Keratinocyte (primary cell): Measurements from ENCODE around the gene MAEA. TPM values are rescaled to one million over a fixed set of nuclear protein-coding genes. Genes with fewer than 3 reads are reported as not detected.

ENCODE experiments used
- DNase-seq: peaks from one replicate; pipeline ENCODE4 v3.0.0-alpha.2; 2011; ENCODE audit warnings: low read depth, missing footprints, low spot score
- FAIRE-seq: peaks from 2 replicates; lab custom pipeline; 2011; peaks lifted over from hg19 to GRCh38; lab: Jason Lieb, UNC
- H2AFZ ChIP-seq: 2 replicates; pipeline ENCODE4 v1.6.0; 2012; ENCODE audit warnings: low read length, control low read depth, inconsistent platforms; ENCODE audit not compliant: control insufficient read depth
- H3K27ac ChIP-seq: 2 replicates; pipeline ENCODE4 v1.5.1; 2011; ENCODE audit warnings: low read length; ENCODE audit not compliant: control insufficient read depth, insufficient read depth
- H3K27me3 ChIP-seq: 3 replicates; pipeline ENCODE4 v1.6.0; 2011; ENCODE audit warnings: low read length; ENCODE audit not compliant: control insufficient read depth, insufficient read depth; ENCODE audit errors: extremely low read depth
- H3K36me3 ChIP-seq, 2 experiments: 2 replicates in 1 of 2; 3 replicates in 1 of 2; pipeline ENCODE4 v1.5.1; 2011; ENCODE audit warnings: low read length in 2 of 2, mild to moderate bottlenecking in 1 of 2; ENCODE audit not compliant: control insufficient read depth in 2 of 2, insufficient read depth in 2 of 2; ENCODE audit errors: extremely low read depth in 1 of 2
- H3K4me1 ChIP-seq: 3 replicates; pipeline ENCODE4 v1.5.1; 2011; ENCODE audit warnings: low read length; ENCODE audit not compliant: control insufficient read depth, insufficient read depth; ENCODE audit errors: extremely low read depth
- H3K4me2 ChIP-seq: 3 replicates; pipeline ENCODE4 v1.6.0; 2011; ENCODE audit warnings: low read depth, low read length; ENCODE audit not compliant: control insufficient read depth, insufficient read depth; ENCODE audit errors: extremely low read depth
- H3K4me3 ChIP-seq, 3 experiments: fragments of 200-600 bp in 1 of 3; sonication (generic) in 1 of 3; 2 replicates in 2 of 3; 3 replicates in 1 of 3; pipeline ENCODE4 v1.5.1; 2011 to 2016; ENCODE audit warnings: low read length in 3 of 3, mild to moderate bottlenecking in 3 of 3, control low read depth in 2 of 3, inconsistent platforms in 1 of 3, low read depth in 1 of 3, mixed read lengths in 1 of 3, mixed run types in 1 of 3, moderate library complexity in 1 of 3; ENCODE audit not compliant: control insufficient read depth in 2 of 3, insufficient read depth in 2 of 3; ENCODE audit errors: extremely low read depth in 1 of 3
- H3K79me2 ChIP-seq: 2 replicates; pipeline ENCODE4 v1.6.0; 2012; ENCODE audit warnings: low read length; ENCODE audit not compliant: control insufficient read depth, insufficient read depth
- H3K9ac ChIP-seq: 3 replicates; pipeline ENCODE4 v1.6.0; 2011; ENCODE audit warnings: low read length; ENCODE audit not compliant: control insufficient read depth, insufficient read depth; ENCODE audit errors: extremely low read depth
- H3K9me1 ChIP-seq: 3 replicates; pipeline ENCODE4 v1.6.0; 2011; ENCODE audit warnings: low read length; ENCODE audit not compliant: control insufficient read depth, insufficient read depth; ENCODE audit errors: extremely low read depth
- H3K9me3 ChIP-seq: 2 replicates; pipeline ENCODE4 v1.5.1; 2012; ENCODE audit warnings: low read depth, low read length; ENCODE audit not compliant: control insufficient read depth
- H4K20me1 ChIP-seq: 3 replicates; pipeline ENCODE4 v1.6.0; 2011; ENCODE audit warnings: low read length; ENCODE audit not compliant: control insufficient read depth, insufficient read depth; ENCODE audit errors: extremely low read depth
- EZH2 ChIP-seq: IDR thresholded peaks from one replicate; pipeline ENCODE4 v1.6.1; 2012; ENCODE audit warnings: inconsistent platforms, mild to moderate bottlenecking, low read length, moderate library complexity
- dilution Hi-C: fragments of 300-500 bp; cut with MboI; formaldehyde crosslinking; loops from one replicate; pipeline ENCODE4 v1.7.0; 2020; ENCODE audit warnings: low sequenced_read_pairs; ENCODE audit not compliant: extremely low pct_ligation_motif_present
- polyA plus RNA-seq, 5 experiments: library from polyadenylated mRNA; depleted of rRNA in 3 of 5; stranded (reverse) in 3 of 5; stranded (forward) in 1 of 5; unstranded in 1 of 5; fragments of >200 nt; gene quantifications; 1 replicate in 1 of 5; 2 replicates in 3 of 5; 3 replicates in 1 of 5; pipeline versions ENCODE4 v1.2.1 to v1.2.3, GENCODE V29; 2011 to 2012; ENCODE audit warnings: missing spikeins in 2 of 5, low read depth in 1 of 5, low replicate concordance in 1 of 5
- TF ChIP-seq, protein P1 (sequence below), 3 experiments: IDR thresholded peaks in 1 of 3; conservative IDR thresholded peaks in 1 of 3; optimal IDR thresholded peaks in 1 of 3; 2 replicates in 2 of 3; 3 replicates in 1 of 3; pipeline versions ENCODE3 to v1.5.1; 2011; ENCODE audit warnings: low read length in 3 of 3, mild to moderate bottlenecking in 3 of 3, moderate library complexity in 2 of 3, control low read depth in 1 of 3, inconsistent platforms in 1 of 3; ENCODE audit not compliant: insufficient read depth in 2 of 3; ENCODE audit errors: extremely low read depth in 1 of 3

Gene MAEA
- polyA plus RNA-seq, 1 donor (not counting 4 experiments of a cell fraction or from before 2014, with no cell fraction given): 89.7 TPM

DNA sequence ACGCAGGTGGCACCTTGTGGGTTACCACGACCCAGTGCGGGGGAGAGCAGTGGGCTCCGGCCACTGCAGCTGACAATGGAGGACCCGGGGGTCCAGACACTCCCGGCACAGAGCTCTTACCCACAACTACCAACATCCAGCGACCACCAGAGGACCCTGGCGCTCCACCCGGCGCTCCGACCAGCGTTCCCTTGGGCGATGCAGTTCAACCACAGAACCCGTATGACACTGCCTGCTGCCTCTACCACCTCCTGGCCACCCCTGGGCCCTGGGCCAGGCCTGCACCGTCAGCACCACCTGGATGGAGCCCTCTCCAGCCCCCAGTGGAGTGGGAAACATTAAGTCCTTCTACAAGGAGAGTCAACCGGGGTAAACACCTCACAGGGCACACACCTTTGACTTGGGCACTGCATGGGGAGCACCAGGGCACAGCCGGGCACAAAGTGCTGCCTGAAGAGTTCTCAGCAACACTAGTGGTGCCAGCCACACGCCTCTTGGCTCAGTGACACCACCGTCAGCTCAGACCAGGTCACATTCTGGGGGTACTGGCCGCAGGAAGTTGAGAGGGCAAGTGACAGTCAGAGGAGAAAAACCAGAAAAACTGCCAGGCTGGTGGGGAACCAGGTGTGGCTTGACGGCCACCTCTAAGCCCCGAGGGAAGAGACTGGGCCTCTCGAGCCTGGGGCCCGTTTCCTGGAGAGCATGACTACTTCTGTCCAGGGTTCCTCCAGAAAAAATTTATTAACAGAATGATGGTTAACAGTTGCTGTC lies 43.4 kb upstream of the MAEA start:
- peaks cover 28% of the 10 kb centered on the region for H3K4me1 ChIP-seq
- no peak for DNase-seq
- peak overlapping the region; percentile 97 for H3K4me2 ChIP-seq
- no peaks in the 10 kb centered on the region for H3K27me3 ChIP-seq
- no peak overlapping the region for H3K27ac ChIP-seq
- H4K20me1 ChIP-seq: peaks cover 37% of the 10 kb centered on the region
- H3K9ac ChIP-seq: peak overlapping the region; percentile 89
- peaks cover 9% of the 10 kb centered on the region for H3K9me3 ChIP-seq
- H3K9me1 ChIP-seq: no peaks in the 10 kb centered on the region
- H3K36me3 ChIP-seq: peaks cover 3 to 14% of the 10 kb centered on the region in 2 experiments
- TF ChIP-seq, protein P1, sequence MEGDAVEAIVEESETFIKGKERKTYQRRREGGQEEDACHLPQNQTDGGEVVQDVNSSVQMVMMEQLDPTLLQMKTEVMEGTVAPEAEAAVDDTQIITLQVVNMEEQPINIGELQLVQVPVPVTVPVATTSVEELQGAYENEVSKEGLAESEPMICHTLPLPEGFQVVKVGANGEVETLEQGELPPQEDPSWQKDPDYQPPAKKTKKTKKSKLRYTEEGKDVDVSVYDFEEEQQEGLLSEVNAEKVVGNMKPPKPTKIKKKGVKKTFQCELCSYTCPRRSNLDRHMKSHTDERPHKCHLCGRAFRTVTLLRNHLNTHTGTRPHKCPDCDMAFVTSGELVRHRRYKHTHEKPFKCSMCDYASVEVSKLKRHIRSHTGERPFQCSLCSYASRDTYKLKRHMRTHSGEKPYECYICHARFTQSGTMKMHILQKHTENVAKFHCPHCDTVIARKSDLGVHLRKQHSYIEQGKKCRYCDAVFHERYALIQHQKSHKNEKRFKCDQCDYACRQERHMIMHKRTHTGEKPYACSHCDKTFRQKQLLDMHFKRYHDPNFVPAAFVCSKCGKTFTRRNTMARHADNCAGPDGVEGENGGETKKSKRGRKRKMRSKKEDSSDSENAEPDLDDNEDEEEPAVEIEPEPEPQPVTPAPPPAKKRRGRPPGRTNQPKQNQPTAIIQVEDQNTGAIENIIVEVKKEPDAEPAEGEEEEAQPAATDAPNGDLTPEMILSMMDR (optimal IDR thresholded peaks at IDR 0.05 in 1 of 3, IDR thresholded peaks at IDR 0.05 in 1 of 3, conservative IDR thresholded peaks at IDR 0.05 in 1 of 3; ENCODE audit: extremely low read depth in 1 of 3, insufficient read depth in 2 of 3, low read length in 3 of 3): no peak
- no peak for TF ChIP-seq EZH2
- FAIRE-seq: no peak
- no peak overlapping the region for H2AFZ ChIP-seq
- H3K79me2 ChIP-seq: peaks cover 71% of the 10 kb centered on the region
- H3K4me3 ChIP-seq: peak overlapping the region in 2 of 3 experiments; percentile 83 to 95
- dilution Hi-C loops: no loop called here

DNA sequence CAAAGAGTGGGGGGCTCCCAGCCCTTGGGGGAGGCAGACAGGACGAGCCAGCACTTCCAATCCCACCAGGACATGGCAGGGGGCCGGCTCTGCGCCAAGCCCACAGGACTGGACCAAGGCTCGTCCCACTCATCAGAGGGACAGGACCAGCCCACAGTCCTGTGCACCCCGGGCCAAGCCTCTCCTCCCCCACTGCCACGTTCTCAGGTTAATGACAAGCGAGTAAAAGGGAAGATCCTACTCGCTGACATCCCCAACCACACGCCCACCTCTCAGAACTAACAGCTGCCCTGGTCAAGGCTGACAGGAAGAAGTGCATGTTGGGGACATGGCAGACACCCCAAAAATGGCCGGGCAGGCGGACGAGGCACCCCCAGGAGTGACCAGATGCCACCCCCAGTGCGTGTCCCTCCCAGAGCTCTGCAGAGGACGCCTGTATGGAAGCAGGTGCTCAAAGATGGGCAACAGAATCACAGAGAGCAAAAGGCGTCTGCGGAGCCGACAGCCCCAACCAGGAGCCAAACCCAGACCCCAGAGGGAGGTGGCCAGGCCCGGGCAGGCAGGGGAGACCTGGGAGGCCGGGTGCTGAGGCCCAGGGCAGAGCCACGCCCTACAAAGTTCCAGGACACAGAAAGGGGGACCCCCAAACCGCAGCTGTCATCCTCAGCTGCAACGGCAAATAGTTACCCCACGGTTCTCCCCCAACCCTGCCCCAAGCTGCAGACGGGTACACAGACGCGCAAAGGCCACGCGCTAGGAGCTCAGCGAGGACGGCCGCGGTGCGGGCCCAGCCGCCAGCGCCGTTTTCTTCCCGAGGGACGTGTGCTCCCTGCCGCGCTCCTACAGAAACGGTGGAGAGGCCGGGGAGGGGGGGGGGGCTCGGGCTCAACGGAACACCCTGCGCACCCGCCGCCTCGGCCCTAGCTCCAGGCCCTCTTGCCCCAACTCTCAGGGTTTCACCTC lies 42.5 kb upstream of the MAEA start:
- Histone ChIP-seq H3K4me2 (peak overlapping the region; percentile 97), H3K4me1 (peaks cover 28% of the 10 kb centered on the region), H3K9ac (peak overlapping the region; percentile 89), H3K4me3 (peak overlapping the region; percentile 80 to 95 (median 83)), H3K9me3 (peaks cover 10% of the 10 kb centered on the region), H3K79me2 (peaks cover 62% of the 10 kb centered on the region), H3K36me3 (peaks cover 3 to 12% of the 10 kb centered on the region in 2 experiments), H2AFZ (no peak overlapping the region), H3K27ac (peak overlapping the region; percentile 76), H4K20me1 (peaks cover 32% of the 10 kb centered on the region), H3K27me3 (no peaks in the 10 kb centered on the region), H3K9me1 (no peaks in the 10 kb centered on the region)
- dilution Hi-C loops: no loop called here
- no peak for TF ChIP-seq EZH2
- TF ChIP-seq, protein P1 (optimal IDR thresholded peaks at IDR 0.05 in 1 of 3, IDR thresholded peaks at IDR 0.05 in 1 of 3, conservative IDR thresholded peaks at IDR 0.05 in 1 of 3; ENCODE audit: extremely low read depth in 1 of 3, insufficient read depth in 2 of 3, low read length in 3 of 3): no peak
- DNase-seq (no peak), FAIRE-seq (no peak)
